GM12891 (cell line): Measurements from ENCODE around the gene CFH.

Experiments
- PAX5 ChIP-seq: IDR thresholded peaks from 2 replicates; pipeline ENCODE4 v1.6.1; 2011; ENCODE audit warnings: low read length, moderate library complexity, mild to moderate bottlenecking; ENCODE audit not compliant: insufficient read depth, severe bottlenecking
- POLR2A ChIP-seq: IDR thresholded peaks from 2 replicates; pipeline ENCODE4 v1.6.1; 2011; ENCODE audit warnings: low read depth, low read length, control low read depth
- POLR2AphosphoS5 ChIP-seq: IDR thresholded peaks from 2 replicates; pipeline ENCODE4 v1.6.1; 2011; ENCODE audit warnings: low read depth, low read length, control low read depth
- TAF1 ChIP-seq: IDR thresholded peaks from 2 replicates; pipeline ENCODE4 v1.6.1; 2011; ENCODE audit warnings: low read depth, low read length, control low read depth

GRCh38 chr1:196660272-196660671 lies 8.4 kb downstream of the CFH start:
- no peak for TF ChIP-seq POLR2AphosphoS5
- TF ChIP-seq POLR2A, result no peak
- TF ChIP-seq TAF1, result no peak
- TF ChIP-seq PAX5, result no peak
